Thyroid gland (tissue), 4 donors: ENCODE measurements around the gene TMEM81. TPM values are rescaled to one million over a fixed set of nuclear protein-coding genes. Genes with fewer than 3 reads are reported as not detected.

Experiments
- DNase-seq, 2 donors: peaks; one replicate each; pipeline ENCODE4 v3.0.0-alpha.2; 2019
- H3K27ac ChIP-seq, 3 donors: fragments of 200-600 bp; sonication (generic); 1 replicate in 2 of 3; 2 replicates in 1 of 3; pipeline ENCODE4 v1.5.1; 2016 to 2019; ENCODE audit warnings: mild to moderate bottlenecking in 1 of 3, moderate library complexity in 1 of 3
- H3K27me3 ChIP-seq: fragments of 200-600 bp; sonication (generic); one replicate; pipeline ENCODE4 v1.5.1; 2019
- H3K36me3 ChIP-seq, 2 donors: fragments of 200-600 bp; sonication (generic); one replicate each; pipeline ENCODE4 v1.5.1; 2016 to 2019
- H3K4me1 ChIP-seq, 2 donors: fragments of 200-600 bp; sonication (generic); one replicate each; pipeline ENCODE4 v1.5.1; 2017 to 2019
- H3K4me3 ChIP-seq, 3 donors: fragments of 200-600 bp; sonication (generic); replicated peaks in 1 of 3; 1 replicate in 2 of 3; 2 replicates in 1 of 3; pipeline ENCODE4 v1.5.1; 2016; ENCODE audit warnings: mild to moderate bottlenecking in 1 of 3
- H3K9me3 ChIP-seq: fragments of 200-600 bp; sonication (generic); one replicate; pipeline ENCODE4 v1.5.1; 2017
- POLR2A ChIP-seq, 2 donors: fragments of 450-650 bp; IDR thresholded peaks; one replicate each; pipeline ENCODE4 v1.6.1; 2017; ENCODE audit warnings: antibody characterized with exemption in 2 of 2, mild to moderate bottlenecking in 2 of 2, moderate library complexity in 1 of 2
- WGBS, 2 donors: methylation state at CpG; one replicate each; pipeline ENCODE4 v1.1.5; 2017; 5-methylcytosine and 5-hydroxymethylcytosine counted together
- intact Hi-C: fragments of 100-400 bp; cut with DNase I; formaldehyde crosslinking; loops from one replicate; pipeline ENCODE4 v1.15.1; 2023
- total RNA-seq, 4 donors: library from RNA; depleted of rRNA; stranded (reverse); fragments of >200 nt; gene quantifications; one replicate each; pipeline ENCODE4 v1.2.3, GENCODE V29; 2016
- TF ChIP-seq, protein P1 (sequence below), 6 experiments: fragments of 200-600 bp in 3 of 6; fragments of 450-650 bp in 3 of 6; sonication (generic) in 3 of 6; IDR thresholded peaks; one replicate each; pipeline ENCODE4 v1.5.1; 2016 to 2019; ENCODE audit warnings: antibody characterized with exemption in 6 of 6, mild to moderate bottlenecking in 2 of 6, inconsistent platforms in 1 of 6, moderate library complexity in 1 of 6

TMEM81 gene
- total RNA-seq, 4 donors from 2014 or later: 0.59 to 3.9 (median 1.5) TPM

DNA sequence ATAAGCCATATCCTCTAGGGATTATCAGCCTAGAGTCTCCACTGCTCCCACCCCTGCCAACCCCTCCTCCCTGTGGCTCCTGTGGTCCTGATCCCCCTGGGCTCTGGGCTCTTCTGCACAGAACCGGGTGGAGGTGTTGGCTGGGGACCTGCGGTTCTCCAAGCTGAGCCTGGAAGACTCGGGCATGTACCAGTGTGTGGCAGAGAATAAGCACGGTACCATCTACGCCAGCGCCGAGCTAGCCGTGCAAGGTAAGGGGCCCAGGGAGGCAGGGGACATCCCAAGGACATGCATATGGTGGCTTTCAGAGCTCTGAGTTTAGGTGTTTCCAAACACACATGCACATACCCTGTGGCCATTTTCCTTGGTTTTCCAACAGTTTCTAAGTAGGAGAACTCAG lies 21.9 kb downstream of the TMEM81 start:
- intact Hi-C loops: no loop called here
- no peak for DNase-seq
- Histone ChIP-seq H3K27me3 (no peaks in the 10 kb centered on the region), H3K36me3 (no peaks in the 10 kb centered on the region), H3K27ac (no peak overlapping the region), H3K9me3 (no peaks in the 10 kb centered on the region), H3K4me1 (peaks cover 4 to 8% of the 10 kb centered on the region in 2 donors), H3K4me3 (no peak overlapping the region)
- TF ChIP-seq, protein P1, sequence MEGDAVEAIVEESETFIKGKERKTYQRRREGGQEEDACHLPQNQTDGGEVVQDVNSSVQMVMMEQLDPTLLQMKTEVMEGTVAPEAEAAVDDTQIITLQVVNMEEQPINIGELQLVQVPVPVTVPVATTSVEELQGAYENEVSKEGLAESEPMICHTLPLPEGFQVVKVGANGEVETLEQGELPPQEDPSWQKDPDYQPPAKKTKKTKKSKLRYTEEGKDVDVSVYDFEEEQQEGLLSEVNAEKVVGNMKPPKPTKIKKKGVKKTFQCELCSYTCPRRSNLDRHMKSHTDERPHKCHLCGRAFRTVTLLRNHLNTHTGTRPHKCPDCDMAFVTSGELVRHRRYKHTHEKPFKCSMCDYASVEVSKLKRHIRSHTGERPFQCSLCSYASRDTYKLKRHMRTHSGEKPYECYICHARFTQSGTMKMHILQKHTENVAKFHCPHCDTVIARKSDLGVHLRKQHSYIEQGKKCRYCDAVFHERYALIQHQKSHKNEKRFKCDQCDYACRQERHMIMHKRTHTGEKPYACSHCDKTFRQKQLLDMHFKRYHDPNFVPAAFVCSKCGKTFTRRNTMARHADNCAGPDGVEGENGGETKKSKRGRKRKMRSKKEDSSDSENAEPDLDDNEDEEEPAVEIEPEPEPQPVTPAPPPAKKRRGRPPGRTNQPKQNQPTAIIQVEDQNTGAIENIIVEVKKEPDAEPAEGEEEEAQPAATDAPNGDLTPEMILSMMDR (IDR thresholded peaks at IDR 0.05): no peak
- no peak for TF ChIP-seq POLR2A (IDR thresholded peaks at IDR 0.05)
- WGBS, 2 donors: 95 to 96% methylated on average over 5 to 8 of the region's 8 CpGs

DNA sequence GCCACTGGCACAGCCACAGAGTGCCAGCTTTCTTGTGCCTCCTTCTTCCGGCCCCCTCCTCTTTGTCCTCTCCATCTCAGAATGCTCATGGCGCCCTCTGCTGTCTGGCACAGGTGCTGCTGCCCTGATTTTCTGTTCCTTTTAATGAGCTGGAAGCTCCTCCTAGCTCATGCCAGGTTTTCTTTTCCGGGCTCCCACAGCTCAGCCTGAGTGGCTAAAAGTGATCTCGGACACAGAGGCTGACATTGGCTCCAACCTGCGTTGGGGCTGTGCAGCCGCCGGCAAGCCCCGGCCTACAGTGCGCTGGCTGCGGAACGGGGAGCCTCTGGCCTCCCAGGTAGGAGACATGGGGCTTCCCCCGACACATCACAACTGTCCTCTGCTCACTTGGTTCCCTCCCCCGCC lies 22.6 kb downstream of the TMEM81 start:
- WGBS, 2 donors: 20 to 30% methylated on average over 5 to 13 of the region's 13 CpGs
- no peak for TF ChIP-seq POLR2A (IDR thresholded peaks at IDR 0.05)
- TF ChIP-seq, protein P1 (IDR thresholded peaks at IDR 0.05): peak; percentile 72 to 96 (median 84)
- H3K4me3 ChIP-seq: no peak overlapping the region
- H3K27ac ChIP-seq: no peak overlapping the region
- DNase-seq: peak; percentile 89 to 90
- H3K9me3 ChIP-seq: no peaks in the 10 kb centered on the region
- intact Hi-C loops: loop anchor here (2.0 kb wide), 1 partner anchor 73 kb away; no protein-coding TSS in a partner anchor
- H3K36me3 ChIP-seq: no peaks in the 10 kb centered on the region
- H3K27me3 ChIP-seq: no peaks in the 10 kb centered on the region
- H3K4me1 ChIP-seq: peaks cover 4 to 8% of the 10 kb centered on the region in 2 donors

DNA sequence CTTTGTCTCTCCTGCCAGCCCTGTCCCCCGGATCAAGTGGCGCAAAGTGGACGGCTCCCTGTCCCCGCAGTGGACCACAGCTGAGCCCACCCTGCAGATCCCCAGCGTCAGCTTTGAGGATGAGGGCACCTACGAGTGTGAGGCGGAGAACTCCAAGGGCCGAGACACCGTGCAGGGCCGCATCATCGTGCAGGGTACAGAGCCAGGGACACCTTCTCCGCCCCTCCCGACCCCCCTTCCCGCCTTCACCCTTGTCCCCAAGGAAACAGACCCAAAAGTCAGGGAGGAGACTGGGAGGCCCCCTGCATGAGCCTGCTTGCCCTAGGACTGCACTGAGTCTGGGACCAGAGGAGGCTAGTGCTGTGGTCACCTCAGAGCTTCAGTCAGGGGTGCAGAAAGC lies 23.0 kb downstream of the TMEM81 start:
- Histone ChIP-seq H3K4me1 (peaks cover 4 to 8% of the 10 kb centered on the region in 2 donors), H3K4me3 (no peak overlapping the region), H3K36me3 (no peaks in the 10 kb centered on the region), H3K27ac (no peak overlapping the region), H3K9me3 (no peaks in the 10 kb centered on the region), H3K27me3 (no peaks in the 10 kb centered on the region)
- DNase-seq: no peak
- WGBS, 2 donors: 70 to 87% methylated on average over 8 of the region's 14 CpGs
- intact Hi-C loops: loop anchor here (2.0 kb wide), 1 partner anchor 72 kb away; no protein-coding TSS in a partner anchor
- TF ChIP-seq, protein P1 (IDR thresholded peaks at IDR 0.05): no peak
- no peak for TF ChIP-seq POLR2A (IDR thresholded peaks at IDR 0.05)

DNA sequence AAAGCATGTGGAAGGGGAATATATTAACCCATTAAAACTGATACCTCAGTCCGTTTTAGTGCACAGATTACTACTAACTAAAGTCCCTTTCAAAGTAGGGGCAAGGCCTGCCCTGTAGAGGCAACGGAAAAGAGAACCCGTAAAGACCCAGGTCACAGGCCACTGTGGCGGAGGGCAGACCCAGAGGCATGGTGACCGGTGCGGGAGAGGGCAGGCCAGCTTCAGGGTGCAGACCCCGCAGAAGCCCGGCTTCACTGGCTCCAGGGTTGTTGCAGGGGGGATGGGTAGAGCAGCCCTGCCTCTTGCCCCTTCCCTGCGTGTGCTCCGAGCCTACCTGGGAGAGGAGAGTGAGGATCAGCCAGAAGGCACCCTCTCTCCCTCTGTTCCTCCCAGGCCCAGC lies 23.5 kb downstream of the TMEM81 start:
- intact Hi-C loops: loop anchor here (2.0 kb wide), 1 partner anchor 72 kb away; no protein-coding TSS in a partner anchor

DNA sequence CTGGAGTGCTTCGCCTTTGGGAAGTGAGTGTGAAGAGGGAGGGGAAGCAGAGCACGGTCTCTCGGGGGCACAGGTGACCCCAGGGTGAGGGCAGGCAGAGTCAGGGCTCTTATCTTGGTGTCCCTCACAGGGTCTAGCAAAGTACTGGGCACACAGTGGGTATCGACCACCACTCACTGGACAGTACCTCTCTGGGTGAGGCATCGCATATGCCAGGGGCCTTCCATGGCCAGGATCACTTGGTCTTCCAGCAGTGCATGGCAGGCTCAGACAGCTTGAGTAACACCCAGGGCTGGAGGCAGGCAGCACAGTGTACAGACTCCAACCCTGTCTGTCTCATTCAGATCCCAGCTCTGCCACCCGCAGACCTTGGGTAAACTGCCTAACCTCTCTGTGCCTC lies 24.6 kb downstream of the TMEM81 start:
- Histone ChIP-seq H3K27ac (no peak overlapping the region), H3K4me3 (no peak overlapping the region), H3K36me3 (no peaks in the 10 kb centered on the region), H3K4me1 (peaks cover 4 to 8% of the 10 kb centered on the region in 2 donors), H3K9me3 (no peaks in the 10 kb centered on the region), H3K27me3 (no peaks in the 10 kb centered on the region)
- 92% methylated on average over 4 of the region's 6 CpGs for WGBS, 2 donors
- no peak for DNase-seq
- intact Hi-C loops: loop anchor here (2.0 kb wide), 1 partner anchor 71 kb away; no protein-coding TSS in a partner anchor
- TF ChIP-seq POLR2A (IDR thresholded peaks at IDR 0.05): no peak
- TF ChIP-seq, protein P1 (IDR thresholded peaks at IDR 0.05): no peak

More for the DNA sequence above, 23.5 kb downstream of the TMEM81 start:
- Histone ChIP-seq H3K27ac (no peak overlapping the region), H3K9me3 (no peaks in the 10 kb centered on the region), H3K4me3 (no peak overlapping the region), H3K36me3 (no peaks in the 10 kb centered on the region), H3K27me3 (no peaks in the 10 kb centered on the region), H3K4me1 (peaks cover 4 to 8% of the 10 kb centered on the region in 2 donors)
- 86 to 90% methylated on average over 10 of the region's 10 CpGs for WGBS, 2 donors
- no peak for DNase-seq
- TF ChIP-seq POLR2A (IDR thresholded peaks at IDR 0.05): no peak
- TF ChIP-seq, protein P1 (IDR thresholded peaks at IDR 0.05): no peak
